ENCODE data around the gene SEC31A.

Gene SEC31A

DNA sequence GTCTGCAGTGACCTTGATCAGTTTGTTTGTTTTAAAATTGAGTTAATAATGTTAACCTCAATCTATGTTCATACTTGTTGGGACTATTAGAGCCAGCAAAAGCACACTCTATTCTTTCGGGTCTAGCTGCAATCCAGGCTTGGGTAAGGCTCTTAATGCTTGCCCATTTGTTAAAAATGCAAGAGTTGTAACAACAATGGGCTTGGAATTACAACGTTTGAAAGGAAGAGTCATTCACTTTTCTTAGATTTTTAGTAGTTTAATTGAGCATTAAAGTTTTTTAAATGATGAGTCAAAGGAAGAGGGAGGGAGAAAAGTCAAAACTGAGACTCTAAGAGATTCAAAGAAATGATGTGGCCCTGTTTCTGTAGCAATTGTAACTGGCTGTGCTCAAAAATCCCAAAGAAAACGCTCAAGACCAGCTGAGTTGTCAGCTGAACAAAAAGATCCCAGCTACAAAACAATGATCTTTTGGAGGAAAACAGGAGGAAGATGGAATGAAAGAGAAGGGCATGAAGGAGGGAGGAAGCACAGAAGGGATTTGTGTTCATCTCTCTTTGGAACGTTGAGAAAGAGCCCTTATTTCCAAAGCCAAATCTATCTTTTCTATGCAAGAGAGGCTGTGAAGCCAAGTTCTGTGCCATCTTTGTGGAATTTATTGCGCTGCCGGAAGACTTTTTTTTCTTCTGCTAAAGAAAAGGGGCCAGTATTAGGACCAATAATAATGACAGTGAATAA, 97.9 kb downstream of the SEC31A start:
- DNase-seq (ENCODE audit: low read depth in 2 of 3, low spot score in 1 of 3), result no peak

DNA sequence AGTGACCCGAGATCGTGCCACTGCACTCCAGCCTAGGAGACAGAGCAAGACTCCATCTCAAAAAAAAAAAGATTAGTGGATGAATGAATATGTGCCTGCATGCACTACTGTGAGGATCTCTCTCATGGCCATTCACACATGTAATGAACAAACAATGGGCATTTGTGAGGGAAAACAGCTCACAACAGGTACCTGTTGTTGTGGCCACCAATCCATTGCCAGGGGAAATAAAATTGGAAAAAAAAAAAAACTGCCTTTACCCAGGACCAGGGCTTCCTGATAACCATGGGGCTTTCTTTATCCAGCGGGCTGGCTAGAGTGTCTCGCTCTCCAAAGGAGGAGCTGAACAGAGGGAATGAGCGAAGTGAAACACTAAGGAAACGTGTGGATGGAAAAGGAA, 99.8 kb downstream of the SEC31A start:
- no peak for DNase-seq (ENCODE audit: low read depth in 2 of 3, low spot score in 1 of 3)

DNA sequence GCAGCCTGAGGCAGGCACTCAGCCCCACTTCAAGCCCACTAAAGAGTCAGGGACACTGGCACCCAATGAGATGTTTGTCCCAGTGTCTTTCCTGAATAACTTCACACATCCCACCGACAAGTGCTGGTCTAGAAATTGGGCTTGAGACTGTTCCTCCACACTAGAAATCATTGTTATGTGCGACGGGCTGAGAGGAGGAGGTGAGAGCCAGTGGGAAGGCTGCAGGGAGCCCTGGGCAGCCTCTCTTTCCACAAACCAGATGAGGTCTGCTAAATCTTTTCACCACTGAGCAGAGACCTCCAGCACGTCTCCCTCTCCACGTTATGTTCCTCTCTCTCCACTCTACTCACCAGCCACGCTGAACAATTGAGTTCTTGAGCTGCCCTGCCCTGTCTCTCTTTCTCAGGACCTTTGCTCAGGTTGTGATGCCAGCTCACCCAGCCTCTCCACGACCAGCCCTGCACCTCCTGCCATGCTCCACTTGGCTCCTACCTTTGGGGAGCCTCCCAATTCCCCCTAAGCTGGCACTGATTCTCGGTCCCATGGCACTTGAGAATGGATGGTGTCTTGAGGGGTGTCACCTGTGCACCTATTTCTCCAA, 100.8 kb downstream of the SEC31A start:
- DNase-seq (ENCODE audit: low read depth in 2 of 3, low spot score in 1 of 3), result no peak

DNA sequence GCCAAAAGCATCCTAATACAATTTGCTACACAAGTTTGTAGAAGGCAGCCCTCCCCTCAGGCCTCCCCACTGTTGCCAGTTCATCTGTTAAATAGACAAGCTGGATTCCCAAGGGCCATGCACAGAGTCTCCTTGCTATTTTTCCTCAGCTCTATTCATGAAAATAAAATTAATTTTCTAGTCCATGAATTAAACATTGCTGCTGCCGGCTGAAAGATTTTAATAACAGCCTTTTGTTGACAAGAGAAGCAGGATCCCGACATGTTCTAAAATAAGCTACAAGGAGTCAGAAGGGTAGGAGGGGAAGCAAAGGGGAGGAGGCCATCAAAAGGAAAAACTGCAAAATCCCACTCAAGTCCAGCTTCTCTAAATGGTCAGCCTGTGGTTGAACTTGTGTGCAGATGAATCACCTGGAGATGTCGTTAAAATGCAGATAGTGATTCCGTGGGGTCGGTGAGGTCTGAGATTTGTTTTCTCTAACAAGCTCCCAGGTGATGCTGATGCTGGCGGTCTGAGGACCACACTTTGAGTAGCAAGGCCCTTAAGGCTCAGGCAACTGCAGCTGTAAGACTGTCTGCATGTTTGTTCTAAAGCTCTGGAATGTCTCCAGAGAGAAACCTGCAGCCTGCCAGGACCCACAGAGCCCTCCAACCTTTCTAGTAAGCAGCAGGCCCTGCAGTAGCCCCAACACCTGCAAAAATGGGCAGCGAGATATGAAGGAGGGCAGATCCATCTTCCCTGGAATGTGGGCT, 101.8 kb downstream of the SEC31A start:
- no peak for DNase-seq (ENCODE audit: low read depth in 2 of 3, low spot score in 1 of 3)

DNA sequence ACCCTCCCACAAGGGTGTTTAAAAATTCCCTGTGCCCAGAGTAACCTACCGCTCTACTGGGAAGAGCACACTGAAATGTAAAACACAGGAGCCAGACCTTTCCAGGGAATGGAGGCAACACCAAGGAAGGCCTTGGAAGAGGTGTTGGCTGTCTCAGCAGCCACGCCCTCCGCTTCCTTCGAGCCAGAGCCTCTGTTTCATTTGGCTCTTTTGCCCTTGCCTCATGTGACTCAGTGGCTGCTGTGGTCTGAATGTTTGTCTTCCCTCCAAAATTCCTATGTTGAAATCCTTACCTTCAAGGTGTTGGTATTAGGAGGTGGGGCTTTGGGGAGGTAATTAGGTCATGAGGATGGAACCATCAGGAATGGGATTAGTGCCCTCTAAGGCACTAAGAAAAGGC, 103.6 kb downstream of the SEC31A start:
- no peak for DNase-seq (ENCODE audit: low read depth in 2 of 3, low spot score in 1 of 3)

DNA sequence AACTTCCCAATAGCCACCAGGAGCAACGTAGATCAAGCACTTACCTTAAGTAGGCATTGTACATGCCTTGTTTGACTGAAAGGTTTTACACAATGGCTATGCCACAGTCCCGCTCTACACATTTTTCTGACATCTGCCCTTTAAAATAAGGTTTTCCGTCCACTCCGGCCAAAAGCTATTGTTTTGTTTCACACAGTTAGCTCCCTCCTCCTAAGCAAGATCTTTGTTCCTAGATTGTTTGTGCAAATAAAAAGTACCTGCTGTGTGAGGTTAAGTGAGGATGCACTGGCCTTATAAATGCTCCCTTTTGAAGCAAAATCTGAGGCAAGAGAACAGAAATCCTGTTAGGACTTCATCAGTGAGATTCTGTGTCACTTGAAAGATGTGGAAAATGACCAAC, 104.1 kb downstream of the SEC31A start:
- no peak for DNase-seq (ENCODE audit: low read depth in 2 of 3, low spot score in 1 of 3)

DNA sequence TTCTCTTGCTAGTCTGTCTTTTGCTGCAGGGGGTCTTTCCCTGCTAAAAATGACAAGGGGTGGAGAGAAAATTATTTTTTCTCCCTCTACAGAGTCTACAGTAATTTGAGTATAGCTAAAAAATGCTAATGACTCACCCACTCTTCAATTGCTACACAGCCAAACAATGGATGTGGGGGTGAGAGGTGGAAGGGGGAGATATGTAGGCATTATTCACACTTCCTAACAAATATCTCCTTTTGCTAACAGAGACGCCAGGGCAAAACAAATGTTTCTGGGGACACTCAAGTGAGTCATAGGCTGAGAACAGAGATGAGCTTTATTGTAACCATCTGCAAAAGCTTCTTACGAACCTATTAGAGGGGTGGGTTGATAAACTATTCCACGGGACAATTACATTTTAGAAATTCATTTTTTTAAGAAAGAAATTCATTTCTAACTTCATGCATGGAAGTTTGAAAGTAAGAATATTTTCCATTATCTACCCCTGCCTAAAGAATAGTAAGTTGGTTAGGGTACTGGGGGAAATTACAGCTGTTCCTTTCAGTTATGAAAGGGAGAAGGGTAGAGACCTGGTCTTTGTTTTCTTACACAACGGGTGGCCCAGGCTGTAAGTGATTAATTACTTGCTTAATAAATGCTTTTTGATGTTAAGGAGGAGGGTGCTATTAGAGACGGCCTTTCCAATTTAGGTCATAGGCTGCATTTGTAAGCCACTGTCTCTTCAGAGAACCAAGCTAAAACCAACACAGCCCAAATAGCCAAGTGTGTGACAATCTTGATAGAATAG, 105.1 kb downstream of the SEC31A start:
- DNase-seq (ENCODE audit: low read depth in 2 of 3, low spot score in 1 of 3), result no peak

DNA sequence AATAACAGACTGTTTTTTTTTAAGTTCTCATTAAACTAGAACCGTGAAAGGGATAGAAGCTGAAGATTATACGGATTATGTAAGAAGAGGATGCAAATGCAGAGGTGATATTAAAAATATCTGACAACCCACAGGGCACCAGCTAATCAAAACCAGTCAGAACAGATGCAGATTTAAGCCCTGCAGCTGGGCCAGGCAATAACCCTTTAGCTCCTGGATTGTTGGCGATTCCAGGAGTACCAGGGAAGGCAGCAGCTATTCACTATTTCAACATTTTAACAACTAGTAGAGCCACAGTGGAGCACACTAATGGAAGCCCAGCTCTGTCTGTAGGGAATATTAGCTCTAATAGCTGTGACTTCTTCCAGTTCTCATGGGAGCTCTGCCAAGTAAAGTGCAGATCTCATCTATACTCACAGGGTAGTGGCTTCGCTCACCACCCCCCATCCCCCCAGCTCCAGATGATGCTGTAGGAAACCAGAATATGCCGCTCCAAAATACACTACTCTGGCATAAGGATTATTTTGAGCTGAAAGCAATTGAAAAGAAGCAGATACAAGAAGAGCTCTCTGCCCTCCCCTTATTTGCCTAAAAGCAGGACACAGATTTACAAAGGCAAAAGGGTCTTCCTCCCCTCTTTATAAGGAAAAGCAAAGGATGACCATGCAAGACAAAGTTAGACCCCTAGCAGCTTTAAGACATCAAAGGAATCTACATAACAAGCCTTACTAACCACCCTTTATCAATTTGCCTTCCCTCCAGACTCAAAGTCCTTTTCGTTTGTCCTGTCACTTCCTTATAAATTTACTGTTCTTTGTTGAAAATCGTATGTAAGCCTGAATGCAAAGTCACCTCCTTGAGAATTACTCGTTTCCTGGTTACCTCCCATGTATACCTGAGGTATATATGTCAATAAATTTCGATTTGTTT, 106.0 kb downstream of the SEC31A start:
- no peak for DNase-seq (ENCODE audit: low read depth in 2 of 3, low spot score in 1 of 3)

DNA sequence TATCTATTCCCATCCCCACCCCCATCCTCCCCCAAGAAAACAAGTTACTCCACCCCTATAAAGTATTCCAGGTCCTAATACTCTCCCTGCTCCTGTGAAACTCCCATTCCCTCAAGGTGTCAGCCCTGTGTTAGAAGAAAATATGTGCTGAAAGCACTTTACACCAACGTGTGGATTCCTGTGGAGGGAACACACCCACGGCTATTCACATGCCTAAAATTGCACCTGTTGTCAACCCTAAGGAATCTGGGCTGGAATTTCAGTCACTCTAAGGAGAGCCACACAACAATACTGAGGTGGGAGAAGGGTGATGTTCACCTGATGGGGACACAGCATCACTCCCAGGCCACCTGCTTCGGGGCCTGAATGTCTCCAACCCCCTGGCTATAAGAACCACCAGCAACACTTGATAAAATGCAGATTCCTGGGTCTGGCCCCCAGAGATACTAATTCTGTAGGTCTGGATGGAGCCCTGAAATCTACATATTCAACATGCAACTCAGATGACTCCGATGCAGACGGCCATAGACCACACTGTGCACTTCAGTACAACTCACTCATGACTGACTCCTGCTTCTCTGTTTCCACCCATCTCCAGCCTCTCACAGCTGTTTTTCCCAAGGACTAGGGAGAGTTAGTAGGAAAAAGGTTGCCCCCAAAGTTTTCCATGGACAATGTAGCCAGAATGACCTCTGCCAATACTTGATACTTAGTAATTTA, 108.2 kb downstream of the SEC31A start:
- DNase-seq (ENCODE audit: low read depth in 2 of 3, low spot score in 1 of 3), result no peak

DNA sequence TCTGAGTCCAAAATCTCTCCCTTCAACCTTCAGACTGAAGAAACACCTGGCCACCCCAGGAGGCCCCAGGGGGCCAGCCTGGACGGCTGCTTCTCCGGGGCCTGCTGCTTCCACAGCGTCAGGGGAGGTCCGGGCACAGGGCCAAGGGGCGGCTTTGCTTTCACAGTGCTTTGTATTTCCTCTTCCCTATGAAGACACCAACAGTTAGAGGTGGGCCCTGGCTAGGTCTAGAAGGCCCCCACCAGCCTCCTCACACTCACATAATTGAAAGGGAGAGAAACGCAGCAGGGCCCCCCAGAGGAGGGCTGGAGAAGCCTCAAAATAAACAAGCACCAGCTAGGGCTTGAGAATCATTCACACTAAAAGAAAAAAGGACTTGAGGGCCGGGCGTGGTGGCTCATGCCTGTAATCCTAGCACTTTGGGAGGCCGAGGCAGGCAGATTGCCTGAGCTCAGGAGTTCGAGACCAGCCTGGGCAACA, 110.2 kb downstream of the SEC31A start:
- DNase-seq (ENCODE audit: low read depth in 2 of 3, low spot score in 1 of 3), result no peak

DNA sequence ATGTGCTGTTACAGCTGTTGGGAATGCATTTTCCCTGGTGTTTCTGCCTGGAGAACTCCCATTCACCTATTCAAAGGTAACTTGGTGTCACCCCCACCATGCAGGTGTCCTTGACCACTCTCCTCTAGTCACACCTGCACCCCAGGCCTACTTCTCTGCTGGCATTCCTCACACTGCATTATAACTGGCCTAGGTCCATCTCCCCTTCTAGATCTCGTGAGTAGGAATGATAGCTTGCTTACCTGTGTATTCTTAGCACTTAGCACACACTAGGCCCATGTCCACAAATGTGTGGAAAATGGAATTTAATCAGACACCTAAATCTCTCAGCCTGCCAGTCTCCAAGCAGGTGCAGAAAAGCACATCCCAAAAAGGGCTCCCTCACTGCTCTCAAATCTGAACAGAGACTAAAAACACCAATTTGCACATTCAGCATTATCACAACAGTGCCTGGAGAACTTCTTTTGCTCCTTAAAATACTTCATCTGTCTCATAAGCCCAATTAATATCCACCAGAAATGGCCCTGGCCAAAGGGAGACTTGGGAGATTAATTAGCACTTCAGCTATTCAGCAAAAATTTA, 110.7 kb downstream of the SEC31A start:
- no peak for DNase-seq (ENCODE audit: low read depth in 2 of 3, low spot score in 1 of 3)

DNA sequence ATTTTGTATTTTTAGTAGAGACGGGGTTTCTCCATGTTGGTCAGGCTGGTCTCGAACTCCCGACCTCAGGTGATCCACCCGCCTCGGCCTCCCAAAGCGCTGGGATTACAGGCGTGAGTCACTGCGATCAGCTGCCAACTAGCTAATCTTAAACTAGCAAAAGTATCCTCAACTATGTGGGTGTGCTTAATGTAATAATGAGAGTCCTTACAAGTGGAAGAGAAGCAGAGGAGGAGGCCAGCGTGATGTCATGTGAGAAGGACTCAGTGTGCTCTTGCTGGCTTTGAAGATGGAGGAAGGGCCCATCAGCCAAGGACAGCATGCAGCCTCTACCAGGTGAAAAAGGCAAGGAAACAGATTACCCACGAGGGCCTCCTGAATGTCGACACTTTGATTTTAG, 111.9 kb downstream of the SEC31A start:
- DNase-seq (ENCODE audit: low read depth in 2 of 3, low spot score in 1 of 3), result no peak

DNA sequence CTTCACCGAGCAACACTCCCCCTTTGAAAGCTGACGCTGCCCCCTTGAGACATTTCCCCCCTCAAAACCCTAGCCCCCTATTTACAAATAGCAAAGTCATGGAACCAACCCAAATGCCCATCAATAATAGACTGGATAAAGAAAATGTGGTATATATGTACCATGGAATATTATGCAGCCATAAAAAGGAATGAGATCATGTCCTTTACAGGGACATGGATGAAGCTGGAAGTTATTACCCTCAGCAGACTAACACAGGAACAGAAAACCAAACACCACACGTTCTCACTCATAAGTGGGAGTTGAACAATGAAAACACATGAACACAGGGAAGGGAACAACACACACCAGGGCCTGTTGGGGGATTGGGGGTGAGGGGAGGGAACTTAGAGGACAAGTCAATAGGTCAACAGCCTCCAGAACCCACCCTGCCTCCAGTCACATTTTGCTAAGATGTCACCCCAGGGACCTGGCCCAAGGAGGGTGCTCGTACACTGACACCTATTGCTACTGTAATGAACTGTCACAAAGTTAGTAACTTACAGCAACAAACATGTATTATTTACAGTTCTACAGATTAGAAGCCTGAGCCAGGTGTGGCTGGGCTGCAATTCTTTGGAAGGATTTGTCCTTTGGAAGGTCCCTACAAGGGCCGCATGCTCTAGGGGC, 113.0 kb downstream of the SEC31A start:
- DNase-seq (ENCODE audit: low read depth in 2 of 3, low spot score in 1 of 3), result no peak

DNA sequence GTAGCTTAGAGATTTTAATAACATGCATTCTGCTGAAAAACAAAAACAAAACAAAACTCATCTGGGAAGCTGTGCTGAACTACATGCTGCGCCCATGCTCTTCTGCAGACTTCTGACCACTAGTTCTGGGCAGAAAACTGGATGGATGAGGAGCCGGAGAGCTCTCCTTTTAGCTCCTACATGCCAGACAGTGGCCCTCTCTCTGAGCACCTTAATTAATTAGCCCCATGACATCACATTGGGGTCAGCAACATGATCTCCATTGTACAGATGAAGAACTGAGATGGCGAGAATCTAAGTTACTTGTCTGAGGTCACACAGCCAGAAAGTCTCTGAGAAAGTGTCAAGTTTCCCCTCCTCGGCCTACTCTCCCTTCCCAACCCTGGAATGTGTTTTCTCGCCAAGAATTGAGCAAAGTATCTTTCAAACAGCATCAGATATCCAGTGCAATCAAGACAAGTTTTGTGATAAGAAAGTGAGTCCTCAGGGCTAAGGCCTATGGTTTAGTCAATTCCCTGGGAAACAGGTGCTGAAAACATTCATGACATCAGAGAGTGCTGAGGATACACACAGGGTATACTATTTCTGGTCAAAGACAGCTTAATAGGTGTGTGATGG, 113.9 kb downstream of the SEC31A start:
- no peak for DNase-seq (ENCODE audit: low read depth in 2 of 3, low spot score in 1 of 3)

DNA sequence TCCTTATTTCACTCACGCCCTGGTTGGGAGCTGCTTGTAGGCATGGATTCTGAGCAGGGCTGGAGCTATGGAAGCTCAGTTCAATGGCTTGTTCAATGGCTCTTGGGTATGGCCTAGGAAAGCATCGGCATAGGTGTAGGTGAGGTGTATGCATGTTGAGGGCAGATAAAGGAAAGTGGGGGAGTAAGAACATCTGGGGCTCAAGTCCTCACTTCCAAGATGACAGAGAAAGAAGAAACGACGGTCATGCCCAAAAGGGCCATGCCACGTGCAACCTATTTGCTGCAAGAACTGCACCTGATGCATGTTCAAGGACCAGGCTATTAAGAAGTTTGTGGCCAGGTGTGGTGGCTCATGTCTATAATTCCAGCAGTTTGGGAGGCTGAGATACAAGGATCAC, 115.7 kb downstream of the SEC31A start:
- no peak for DNase-seq (ENCODE audit: low read depth in 2 of 3, low spot score in 1 of 3)

DNA sequence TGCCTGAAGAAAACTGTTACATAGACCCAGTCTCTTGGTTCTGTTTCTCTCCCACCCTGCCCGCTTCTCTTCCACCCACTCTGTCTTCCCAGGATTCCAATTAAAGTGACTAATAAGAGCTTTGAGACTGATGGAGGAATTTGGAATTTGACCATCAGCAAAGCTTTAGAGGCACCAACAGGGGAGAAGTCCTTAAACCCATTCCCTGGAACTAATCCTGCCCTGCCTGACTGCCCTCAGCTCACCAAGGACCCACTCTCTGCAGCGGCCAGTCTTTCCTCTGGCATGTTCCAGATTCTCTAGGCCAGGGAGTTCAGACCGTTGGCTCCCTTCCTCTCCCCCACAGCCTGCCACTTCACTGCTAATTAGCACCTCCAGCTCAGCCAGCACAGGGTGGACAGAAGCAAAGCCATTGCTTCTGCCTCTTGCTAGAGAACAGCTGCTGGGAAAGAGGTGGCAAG, 116.2 kb downstream of the SEC31A start:
- DNase-seq (ENCODE audit: low read depth in 2 of 3, low spot score in 1 of 3), result no peak

DNA sequence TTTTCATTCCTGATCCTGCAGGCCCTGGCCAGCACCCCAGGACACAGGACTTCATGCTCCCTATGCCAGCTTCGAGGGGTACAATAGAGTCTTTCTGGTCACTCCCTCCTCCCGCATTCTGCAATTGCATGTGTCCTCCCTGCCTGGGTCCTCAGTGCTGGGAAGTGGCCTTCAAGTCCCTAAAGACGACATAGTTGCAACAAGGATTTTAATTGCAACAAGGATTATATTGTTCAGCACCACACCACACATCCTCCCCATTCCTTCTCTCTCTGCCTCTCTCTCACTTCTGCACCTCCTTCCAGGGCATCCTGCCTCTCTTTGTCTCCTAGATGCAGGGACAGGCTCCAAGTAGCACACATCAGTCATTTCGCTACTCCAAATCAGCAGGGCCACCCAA, 117.9 kb downstream of the SEC31A start:
- no peak for DNase-seq (ENCODE audit: low read depth in 2 of 3, low spot score in 1 of 3)

DNA sequence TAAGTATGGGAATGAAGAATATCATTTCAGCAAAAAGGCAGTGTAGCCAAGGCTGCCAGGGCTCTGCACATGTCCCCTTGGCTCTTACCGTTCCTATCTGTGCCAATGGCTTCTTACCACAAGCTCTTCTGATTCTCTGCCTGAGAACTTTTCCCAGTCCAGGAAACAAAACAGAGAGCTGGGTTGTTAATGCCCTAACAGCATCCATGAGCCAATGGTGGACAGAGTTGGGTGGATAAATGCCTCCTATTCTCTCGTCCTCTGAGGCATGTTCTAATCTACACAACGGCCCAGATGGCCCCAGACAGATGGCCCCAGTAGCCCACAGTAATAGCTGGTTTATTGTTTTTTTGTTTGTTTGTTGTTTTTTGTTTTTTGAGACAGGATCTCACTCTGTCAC, 120.3 kb downstream of the SEC31A start:
- DNase-seq (ENCODE audit: low read depth in 2 of 3, low spot score in 1 of 3), result no peak

Data from stimulated activated CD4-positive, alpha-beta T cell treated with anti-CD3 and anti-CD28 coated beads, Interleukin-12 subunit alpha, Interleukin-12 subunit beta, amount 100 ng/mL, for 48 hours (primary cell).